Nephron (organoid): Measurements from ENCODE around the gene CLNK.

Source experiments
- H3K27ac Mint-ChIP-seq, 3 experiments: 2 replicates each; pipeline ENCODE4 v1.8.0; 2020; ENCODE audit warnings: mixed read lengths in 3 of 3, mild to moderate bottlenecking in 2 of 3, moderate library complexity in 1 of 3
- H3K27me3 Mint-ChIP-seq: 2 replicates; pipeline ENCODE4 v1.8.0; 2021; ENCODE audit warnings: low read depth, mild to moderate bottlenecking, moderate library complexity, mixed read lengths
- H3K36me3 Mint-ChIP-seq: 2 replicates; pipeline ENCODE4 v1.8.0; 2020; ENCODE audit warnings: low read depth, mixed read lengths
- H3K4me1 Mint-ChIP-seq: 2 replicates; pipeline ENCODE4 v1.8.0; 2020; ENCODE audit warnings: mixed read lengths
- H3K4me3 Mint-ChIP-seq, 3 experiments: 2 replicates each; pipeline ENCODE4 v1.8.0; 2020; ENCODE audit warnings: mild to moderate bottlenecking in 3 of 3, mixed read lengths in 3 of 3, moderate library complexity in 2 of 3
- H3K9me3 Mint-ChIP-seq: 2 replicates; pipeline ENCODE4 v1.8.0; 2020; ENCODE audit warnings: mixed read lengths
- TF ChIP-seq, protein P1 (sequence below), 3 experiments: fragments of 200-600 bp; sonication (generic); IDR thresholded peaks; one replicate each; pipeline ENCODE4 v1.5.0; 2021; ENCODE audit warnings: antibody characterized with exemption in 3 of 3; ENCODE audit not compliant: unreplicated experiment in 3 of 3

CLNK gene

GRCh38 chr4:10509733-10510132, 174.8 kb downstream of the CLNK start:
- Mint-ChIP-seq H3K27ac (no peak overlapping the region), H3K4me3 (no peak overlapping the region), H3K27me3 (peaks cover 3% of the 10 kb centered on the region), H3K9me3 (no peaks in the 10 kb centered on the region), H3K4me1 (no peaks in the 10 kb centered on the region), H3K36me3 (no peaks in the 10 kb centered on the region)
- TF ChIP-seq, protein P1, sequence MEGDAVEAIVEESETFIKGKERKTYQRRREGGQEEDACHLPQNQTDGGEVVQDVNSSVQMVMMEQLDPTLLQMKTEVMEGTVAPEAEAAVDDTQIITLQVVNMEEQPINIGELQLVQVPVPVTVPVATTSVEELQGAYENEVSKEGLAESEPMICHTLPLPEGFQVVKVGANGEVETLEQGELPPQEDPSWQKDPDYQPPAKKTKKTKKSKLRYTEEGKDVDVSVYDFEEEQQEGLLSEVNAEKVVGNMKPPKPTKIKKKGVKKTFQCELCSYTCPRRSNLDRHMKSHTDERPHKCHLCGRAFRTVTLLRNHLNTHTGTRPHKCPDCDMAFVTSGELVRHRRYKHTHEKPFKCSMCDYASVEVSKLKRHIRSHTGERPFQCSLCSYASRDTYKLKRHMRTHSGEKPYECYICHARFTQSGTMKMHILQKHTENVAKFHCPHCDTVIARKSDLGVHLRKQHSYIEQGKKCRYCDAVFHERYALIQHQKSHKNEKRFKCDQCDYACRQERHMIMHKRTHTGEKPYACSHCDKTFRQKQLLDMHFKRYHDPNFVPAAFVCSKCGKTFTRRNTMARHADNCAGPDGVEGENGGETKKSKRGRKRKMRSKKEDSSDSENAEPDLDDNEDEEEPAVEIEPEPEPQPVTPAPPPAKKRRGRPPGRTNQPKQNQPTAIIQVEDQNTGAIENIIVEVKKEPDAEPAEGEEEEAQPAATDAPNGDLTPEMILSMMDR (IDR thresholded peaks at IDR 0.05; ENCODE audit: unreplicated experiment in 3 of 3): no peak

DNA sequence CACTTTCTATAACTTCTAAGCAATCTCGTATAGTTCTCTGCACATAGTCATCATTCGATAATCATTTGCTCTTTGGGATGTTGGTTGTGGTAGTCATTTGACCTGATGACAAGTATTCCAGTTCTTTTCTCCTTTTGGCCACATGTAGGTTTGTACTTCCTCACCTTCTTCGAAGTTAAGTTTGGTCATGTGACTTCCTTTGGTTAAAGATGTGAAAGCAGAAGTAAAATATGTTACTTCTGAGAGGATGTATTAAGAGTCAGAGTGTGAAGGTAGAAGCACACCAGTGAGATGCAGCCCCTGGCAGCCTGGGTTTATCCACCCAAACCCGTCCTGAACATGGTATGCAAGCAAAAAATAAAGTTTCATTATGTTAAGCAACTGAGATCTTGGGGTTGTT, 178.5 kb downstream of the CLNK start:
- no peaks in the 10 kb centered on the region for H3K9me3 Mint-ChIP-seq
- H3K4me3 Mint-ChIP-seq: no peak overlapping the region
- H3K27me3 Mint-ChIP-seq: peaks cover 3% of the 10 kb centered on the region
- H3K27ac Mint-ChIP-seq: no peak overlapping the region
- no peaks in the 10 kb centered on the region for H3K36me3 Mint-ChIP-seq
- TF ChIP-seq, protein P1 (IDR thresholded peaks at IDR 0.05; ENCODE audit: unreplicated experiment in 3 of 3): no peak
- no peaks in the 10 kb centered on the region for H3K4me1 Mint-ChIP-seq

- TF ChIP-seq, protein P1 (IDR thresholded peaks at IDR 0.05; ENCODE audit: unreplicated experiment in 3 of 3): no peak
- Mint-ChIP-seq H3K4me3 (no peak overlapping the region), H3K27ac (no peak overlapping the region), H3K4me1 (no peaks in the 10 kb centered on the region), H3K36me3 (no peaks in the 10 kb centered on the region), H3K9me3 (no peaks in the 10 kb centered on the region), H3K27me3 (peaks cover 3% of the 10 kb centered on the region)
These were observed 179.9 kb downstream of the CLNK start for GRCh38 chr4:10504570-10505179.

DNA sequence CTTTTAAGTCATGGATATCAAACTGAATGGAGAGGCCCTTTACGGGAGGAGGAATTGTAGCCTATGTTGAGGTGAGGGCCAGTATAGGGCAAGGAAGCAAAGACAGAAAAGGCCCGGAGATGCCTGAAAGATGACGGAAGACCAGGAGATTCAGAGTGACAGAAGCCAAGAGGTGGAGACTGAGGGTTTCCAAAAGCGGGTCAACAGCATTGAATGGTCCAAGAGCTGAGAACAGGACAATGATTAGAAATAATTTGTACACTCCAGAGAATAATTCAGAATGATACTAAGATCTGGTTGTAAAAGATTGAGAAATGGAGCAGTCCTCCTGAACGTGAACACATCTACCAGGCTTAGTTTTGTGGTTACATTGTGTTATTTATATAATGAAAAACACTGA, 181.9 kb downstream of the CLNK start:
- Mint-ChIP-seq H3K27me3 (no peaks in the 10 kb centered on the region), H3K9me3 (no peaks in the 10 kb centered on the region), H3K4me3 (no peak overlapping the region), H3K4me1 (no peaks in the 10 kb centered on the region), H3K36me3 (no peaks in the 10 kb centered on the region), H3K27ac (no peak overlapping the region)
- TF ChIP-seq, protein P1 (IDR thresholded peaks at IDR 0.05; ENCODE audit: unreplicated experiment in 3 of 3): no peak

DNA sequence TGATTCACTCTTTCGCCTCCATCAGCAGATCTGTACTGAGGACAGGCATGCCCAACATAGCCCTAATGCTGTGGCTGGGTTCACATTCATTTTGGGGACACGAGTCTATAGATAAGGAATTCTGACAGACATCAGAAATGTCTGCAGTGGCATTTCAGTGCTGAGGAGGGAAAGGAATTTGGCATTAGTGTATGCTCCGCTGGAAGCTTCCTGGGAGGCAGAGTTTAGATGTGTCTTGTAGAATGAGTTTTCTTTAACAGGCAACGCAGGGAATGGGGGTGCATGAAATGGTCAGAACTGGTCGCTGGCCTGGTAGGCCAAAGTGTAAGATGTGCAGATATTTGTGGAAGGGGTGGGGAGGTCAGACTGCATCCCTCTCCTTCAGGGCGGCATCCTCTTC, 183.8 kb downstream of the CLNK start:
- Mint-ChIP-seq H3K4me3 (no peak overlapping the region), H3K36me3 (no peaks in the 10 kb centered on the region), H3K27ac (no peak overlapping the region), H3K27me3 (no peaks in the 10 kb centered on the region), H3K4me1 (no peaks in the 10 kb centered on the region), H3K9me3 (no peaks in the 10 kb centered on the region)
- TF ChIP-seq, protein P1 (IDR thresholded peaks at IDR 0.05; ENCODE audit: unreplicated experiment in 3 of 3): no peak

DNA sequence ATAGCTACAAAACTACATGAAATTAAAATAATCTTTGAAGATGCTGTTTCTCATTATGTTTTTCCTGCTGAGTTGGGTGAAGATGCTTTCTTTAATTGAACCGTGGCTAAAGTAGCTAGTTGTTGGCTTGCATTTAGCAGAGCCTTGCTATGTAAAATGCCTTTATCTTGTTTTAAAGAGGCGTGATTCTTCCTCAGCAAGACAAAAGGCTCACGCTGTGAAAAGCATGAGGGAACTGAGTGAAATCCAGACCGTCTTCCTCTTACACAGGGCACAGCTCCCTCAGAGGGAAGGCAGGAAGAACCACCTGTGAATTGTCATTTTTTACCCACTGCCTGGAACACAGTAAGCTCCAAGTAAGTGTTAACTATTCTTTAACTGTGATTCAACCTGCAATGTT, 188.4 kb downstream of the CLNK start:
- H3K36me3 Mint-ChIP-seq: no peaks in the 10 kb centered on the region
- peaks cover 4% of the 10 kb centered on the region for H3K27me3 Mint-ChIP-seq
- H3K4me1 Mint-ChIP-seq: no peaks in the 10 kb centered on the region
- H3K27ac Mint-ChIP-seq: no peak overlapping the region
- no peaks in the 10 kb centered on the region for H3K9me3 Mint-ChIP-seq
- TF ChIP-seq, protein P1 (IDR thresholded peaks at IDR 0.05; ENCODE audit: unreplicated experiment in 3 of 3): no peak
- H3K4me3 Mint-ChIP-seq: no peak overlapping the region
